GM21825 (cell line): ENCODE data around the gene CCDC85A.
"Not testable (repeated sequence)": the region's sequence is repeated elsewhere in the genome, so short reads cannot be mapped to it uniquely, and the experiment has no call there.

Experiments used
- ATAC-seq: cut with Tn5 transposase; IDR thresholded peaks from one replicate; pipeline ENCODE4 v1.9.1; 2021; ENCODE audit warnings: mild to moderate bottlenecking, moderate library complexity; ENCODE audit not compliant: unreplicated experiment

CCDC85A gene

GRCh38 chr2:56183643-56184499 lies at the start of gene CCDC85A:
Gene CCDC85A (plus strand): TSS chr2:56183990. CDS start chr2:56184625, 635 bp downstream.
- peak; percentile 96 for ATAC-seq

DNA sequence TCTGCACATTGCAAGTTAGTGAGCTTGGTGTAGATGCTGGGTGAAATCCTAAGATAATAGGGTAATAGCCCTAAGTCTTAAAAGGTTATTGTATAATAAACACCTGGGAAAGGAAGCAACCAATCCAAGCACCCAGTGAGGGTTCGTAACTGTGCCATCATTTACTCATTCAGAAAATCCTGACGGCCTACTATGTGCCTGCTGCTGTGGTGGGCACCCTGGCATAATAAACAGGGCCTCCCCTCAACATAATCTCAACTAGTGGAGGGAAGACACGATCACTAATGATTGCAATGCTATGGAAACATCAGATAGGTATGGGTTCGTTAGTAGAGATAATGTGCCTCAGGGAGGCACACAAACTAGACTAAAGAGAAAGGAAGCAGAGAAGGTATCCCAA lies 48.9 kb upstream of the CCDC85A start:
- ATAC-seq: no peak

GRCh38 chr2:56142497-56143061 lies 41.2 kb upstream of the CCDC85A start:
- not testable (repeated sequence) for ATAC-seq

GRCh38 chr2:56147907-56148306 lies 35.9 kb upstream of the CCDC85A start:
- ATAC-seq: no peak

- ATAC-seq: no peak
These were observed 35.0 kb upstream of the CCDC85A start for GRCh38 chr2:56148825-56149224.

GRCh38 chr2:56151841-56152240 lies 31.9 kb upstream of the CCDC85A start:
- no peak for ATAC-seq

- ATAC-seq: no peak
These were observed 28.6 kb upstream of the CCDC85A start for GRCh38 chr2:56155188-56155587.

- not testable (repeated sequence) for ATAC-seq
These were observed 23.9 kb upstream of the CCDC85A start for GRCh38 chr2:56159875-56160274.

DNA sequence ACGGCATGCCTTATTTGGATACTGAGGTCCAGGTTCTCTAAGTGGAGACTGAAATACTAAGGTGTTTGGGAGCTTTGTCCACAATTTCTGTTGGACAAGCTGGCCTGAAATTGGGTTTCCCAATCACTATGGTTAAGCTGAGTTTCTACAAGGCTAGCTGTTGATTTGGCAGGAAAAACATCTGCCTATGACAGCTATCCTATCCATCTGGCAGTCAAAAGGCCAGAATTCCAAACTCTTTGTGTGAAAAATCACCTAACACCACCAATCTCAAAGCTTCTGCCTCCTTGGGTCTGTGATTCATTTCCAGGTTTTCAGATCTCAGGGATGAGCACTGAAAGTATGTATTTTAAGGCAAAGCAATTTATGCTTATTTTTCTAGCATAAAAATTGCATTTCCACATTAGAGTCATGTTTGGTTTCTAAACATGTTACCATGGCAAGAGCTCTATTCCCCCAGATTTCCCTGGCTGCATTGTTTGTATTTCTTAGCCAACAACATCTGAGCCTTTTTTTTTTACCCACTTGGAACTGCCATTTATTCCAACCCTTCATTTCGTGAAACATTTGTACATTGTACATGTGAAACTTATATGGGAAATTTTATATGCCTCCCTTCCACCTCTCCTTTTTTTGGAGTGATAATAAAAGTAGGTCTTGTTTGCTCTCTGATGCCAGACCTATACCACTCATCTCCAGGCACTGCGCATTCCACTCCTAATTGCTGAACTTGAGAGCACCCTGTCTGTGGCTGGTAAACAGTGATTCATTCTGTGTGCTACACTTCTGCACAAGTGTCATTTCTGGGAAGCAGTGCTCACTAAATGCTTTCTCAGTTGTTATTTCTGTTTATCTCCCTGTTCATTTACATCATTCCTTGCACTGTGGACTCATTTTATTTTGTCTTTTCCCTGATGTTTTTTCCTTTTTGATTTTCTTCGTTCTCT lies 15.9 kb upstream of the CCDC85A start:
- ATAC-seq: no peak

- no peak for ATAC-seq
These were observed 14.3 kb upstream of the CCDC85A start for GRCh38 chr2:56169521-56169920.

GRCh38 chr2:56170504-56170903 lies 13.3 kb upstream of the CCDC85A start:
- ATAC-seq: no peak

GRCh38 chr2:56170988-56171387 lies 12.8 kb upstream of the CCDC85A start:
- no peak for ATAC-seq

DNA sequence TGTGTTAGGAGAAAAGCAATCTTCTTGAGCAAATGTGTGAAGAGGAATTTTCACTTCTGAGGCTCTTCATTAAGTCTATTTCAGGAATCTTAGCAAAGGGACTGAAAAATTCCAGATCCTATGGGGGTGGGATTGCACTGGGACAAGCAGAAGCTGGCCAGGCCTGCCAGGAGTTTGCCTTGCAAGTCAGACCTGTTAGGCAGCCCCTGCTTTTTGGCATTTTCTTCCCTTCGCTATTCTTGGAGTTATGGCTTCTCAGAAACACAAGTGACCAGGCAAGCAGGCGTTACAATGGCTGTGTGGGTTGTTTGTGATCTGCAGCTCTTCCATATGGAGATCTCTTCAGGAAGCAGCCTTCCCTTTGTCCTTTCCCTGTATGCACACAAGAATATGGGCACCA lies 8.0 kb upstream of the CCDC85A start:
- no peak for ATAC-seq

DNA sequence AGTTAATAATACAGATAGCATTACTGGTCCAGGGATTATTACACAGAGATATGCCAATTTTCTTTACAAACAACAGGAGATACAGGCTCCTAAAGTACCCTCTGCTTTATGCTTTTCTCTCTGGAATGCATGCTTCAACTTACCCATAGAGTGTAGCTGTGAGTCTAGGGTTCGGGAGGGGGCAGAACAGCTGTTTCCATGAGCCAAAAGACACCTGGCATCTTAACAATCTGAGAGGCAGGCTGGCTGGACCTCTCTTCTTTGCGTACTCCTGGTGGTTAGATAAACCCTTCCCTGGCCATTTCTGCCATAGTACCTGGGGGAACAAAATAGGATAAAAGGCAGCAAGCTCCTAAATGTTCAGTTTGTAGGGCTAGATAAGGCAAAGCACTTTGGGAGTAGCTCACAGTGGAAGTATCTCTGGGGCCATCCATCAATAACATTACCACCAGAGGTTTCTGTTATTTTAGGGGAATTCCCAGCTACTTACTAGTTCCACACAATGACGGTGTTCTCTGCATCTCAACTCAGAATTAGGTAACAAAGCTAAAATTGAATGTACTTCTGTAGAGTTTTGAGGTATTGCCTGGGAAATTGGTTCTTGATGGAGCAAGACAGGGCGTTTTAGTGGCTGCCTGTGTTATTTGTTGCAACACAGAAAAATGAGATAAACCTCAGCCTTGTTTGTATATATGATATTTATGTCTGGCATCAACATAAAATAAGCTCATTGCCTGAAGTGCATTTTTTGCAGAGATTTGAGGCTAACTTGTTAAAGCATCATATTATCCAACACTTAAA lies 6.2 kb upstream of the CCDC85A start:
- no peak for ATAC-seq

GRCh38 chr2:56179931-56180330 lies 3.9 kb upstream of the CCDC85A start:
- ATAC-seq: no peak

DNA sequence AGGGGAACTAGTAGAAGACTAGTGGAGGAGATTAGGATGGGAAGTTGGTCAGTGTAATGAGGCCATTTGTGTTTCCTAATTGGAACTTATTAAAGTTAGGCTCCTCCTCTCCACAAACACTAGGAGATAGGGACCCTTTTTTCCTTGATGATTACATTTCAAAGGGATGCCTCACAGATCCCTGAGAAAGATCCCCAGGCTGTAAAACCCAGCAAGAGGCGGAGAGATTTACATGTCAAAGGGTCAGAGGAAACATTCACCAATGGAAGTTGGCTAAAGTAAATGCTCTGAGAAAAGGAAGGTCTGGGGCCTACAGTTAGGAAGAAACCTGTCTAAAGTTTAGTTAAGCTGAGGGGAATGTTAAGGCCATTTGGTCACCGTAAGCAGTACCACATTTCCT lies 1.4 kb upstream of the CCDC85A start:
- no peak for ATAC-seq

- ATAC-seq: no peak
These were observed 766 bp downstream of the CCDC85A start for GRCh38 chr2:56184500-56185011.

- no peak for ATAC-seq
These were observed 1.4 kb downstream of the CCDC85A start for GRCh38 chr2:56185101-56185581.

GRCh38 chr2:56185582-56186046 lies 1.8 kb downstream of the CCDC85A start:
- ATAC-seq: no peak

- no peak for ATAC-seq
These were observed 7.8 kb downstream of the CCDC85A start for GRCh38 chr2:56191617-56192016.
